GM18499 (cell line): ENCODE data around the gene NDRG2.

Source experiments
- ATAC-seq: cut with Tn5 transposase; IDR thresholded peaks from one replicate; pipeline ENCODE4 v1.9.1; 2021; ENCODE audit warnings: moderate number of reproducible peaks; ENCODE audit not compliant: insufficient read depth, unreplicated experiment

The NDRG2 gene

DNA sequence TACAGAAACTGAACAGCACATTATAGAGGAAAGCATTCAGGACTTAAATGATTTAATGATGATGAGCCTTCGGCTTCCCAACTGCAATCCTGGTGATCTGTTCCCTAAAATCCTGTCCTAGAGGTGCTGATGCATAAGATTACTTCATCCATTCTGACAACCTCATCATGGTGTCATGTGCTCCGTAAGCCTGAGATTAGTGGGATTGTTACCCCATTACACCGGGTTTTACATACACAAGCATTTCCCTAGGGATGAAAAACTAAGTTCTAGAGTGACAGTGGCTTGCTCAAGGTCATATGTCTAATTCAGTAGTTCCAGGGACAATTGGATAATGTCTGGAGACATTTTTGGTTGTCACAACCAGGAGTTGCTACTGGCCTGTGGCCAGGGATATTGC is 12.3 kb upstream of the NDRG2 start:
- ATAC-seq = no peak

DNA sequence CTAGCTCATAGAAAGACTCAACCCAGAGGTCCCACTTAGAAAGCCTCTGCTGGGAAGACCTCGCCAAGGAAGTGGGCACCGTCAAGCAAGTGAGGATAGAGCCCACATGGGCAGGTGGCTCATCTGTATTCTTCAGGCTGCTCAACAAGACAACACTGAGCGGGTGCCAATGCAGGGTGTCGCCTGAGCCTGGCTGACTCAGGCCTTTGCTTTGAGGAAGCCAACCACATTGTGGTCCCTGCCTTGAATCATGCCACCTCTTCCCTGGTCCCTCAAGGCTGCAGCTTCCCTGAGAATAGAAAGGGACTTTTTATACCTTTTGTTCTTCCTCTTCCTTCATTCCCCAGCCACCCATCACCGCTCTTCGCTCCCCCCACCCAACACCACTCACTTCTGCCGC is 11.9 kb upstream of the NDRG2 start:
- ATAC-seq = no peak

DNA sequence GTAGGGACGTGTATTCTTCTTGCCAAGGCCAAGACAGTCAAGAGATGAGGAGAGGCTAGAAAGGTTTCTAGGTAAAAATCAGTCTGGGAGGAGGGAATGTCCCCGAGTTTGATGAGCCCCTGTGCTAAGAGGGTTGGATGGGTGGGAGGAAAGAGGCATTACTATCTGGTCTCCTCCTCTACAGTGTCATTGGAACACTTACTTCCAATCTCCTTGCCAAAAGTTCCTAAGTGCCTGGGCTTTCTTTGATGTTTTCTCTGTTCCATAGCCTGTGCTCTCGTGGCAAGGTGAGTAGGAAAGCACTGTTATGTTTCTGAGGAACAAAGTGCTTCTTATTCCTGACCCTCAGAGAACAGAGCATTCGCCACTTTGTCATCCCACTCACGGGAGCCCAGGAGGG is 9.8 kb upstream of the NDRG2 start, which contains the start of gene RNASE13:
TSS of gene RNASE13 (minus strand) at position 101 of the 400 bp plus-strand sequence. CDS start 519 bp downstream, outside the sequence.
- ATAC-seq = no peak

DNA sequence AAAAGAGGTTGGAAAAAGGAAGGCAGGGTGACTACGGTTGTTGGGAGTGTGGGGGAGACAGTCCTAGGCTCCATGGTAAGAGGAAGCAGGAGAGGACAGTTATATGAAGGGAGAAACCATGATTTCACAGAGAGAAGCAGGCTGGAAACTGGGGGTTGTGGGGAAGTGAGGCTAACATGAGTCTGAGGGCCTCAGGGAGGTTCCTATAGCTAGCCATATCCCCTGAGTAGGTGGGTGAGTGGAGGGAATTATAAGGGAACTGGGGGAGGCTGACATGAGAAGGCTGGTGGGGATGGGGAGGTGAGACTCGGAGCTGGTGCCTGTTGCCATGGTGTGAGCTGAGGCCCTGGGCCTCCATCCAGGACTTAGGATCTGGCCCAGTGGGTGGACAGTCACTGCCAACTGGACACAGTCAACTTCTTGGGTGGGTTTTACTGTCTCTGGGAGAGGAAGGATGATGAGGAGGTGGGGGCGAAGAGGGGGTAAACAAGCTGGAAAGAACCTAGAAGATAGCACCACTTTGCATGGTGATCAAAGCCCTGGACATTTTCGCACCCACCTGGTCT is 8.4 kb upstream of the NDRG2 start:
- no peak for ATAC-seq

DNA sequence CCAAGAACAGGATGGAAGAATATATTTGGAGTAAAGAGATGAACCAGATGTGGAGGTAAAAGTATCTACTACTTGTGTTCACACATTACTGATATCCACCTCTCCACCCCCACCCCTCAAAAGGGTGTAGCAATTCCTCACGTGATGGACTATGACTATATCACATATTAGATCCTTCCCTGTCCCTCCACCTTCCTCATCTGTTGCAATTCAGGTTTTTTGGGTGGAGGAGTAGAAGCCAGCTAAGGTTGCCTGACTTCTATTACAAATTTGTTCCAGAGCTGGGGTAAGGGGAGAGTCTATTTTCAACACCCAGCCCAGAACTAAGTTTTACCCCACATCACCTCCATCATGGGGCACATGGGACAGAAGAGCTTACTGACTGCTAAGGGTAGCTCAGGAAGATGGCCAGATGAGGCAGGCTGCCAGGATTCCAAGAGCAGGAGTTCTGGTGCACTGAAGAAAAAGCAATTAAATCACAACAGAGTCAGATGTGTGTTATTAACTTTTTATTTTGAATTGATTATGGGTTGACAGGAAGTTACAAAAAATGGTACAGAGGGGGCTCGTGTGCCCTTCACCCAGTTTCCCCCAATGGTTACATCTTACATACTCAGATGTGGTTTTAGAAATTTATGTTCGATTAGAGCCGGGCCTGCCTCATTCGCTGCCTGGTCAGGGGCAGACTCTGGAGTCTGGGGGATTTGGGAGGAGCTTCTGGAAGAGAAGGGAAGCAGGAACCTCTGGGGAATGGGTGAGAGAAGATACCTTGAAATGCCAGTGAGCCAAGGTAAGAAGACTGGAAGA is 7.7 kb upstream of the NDRG2 start:
- no peak for ATAC-seq

DNA sequence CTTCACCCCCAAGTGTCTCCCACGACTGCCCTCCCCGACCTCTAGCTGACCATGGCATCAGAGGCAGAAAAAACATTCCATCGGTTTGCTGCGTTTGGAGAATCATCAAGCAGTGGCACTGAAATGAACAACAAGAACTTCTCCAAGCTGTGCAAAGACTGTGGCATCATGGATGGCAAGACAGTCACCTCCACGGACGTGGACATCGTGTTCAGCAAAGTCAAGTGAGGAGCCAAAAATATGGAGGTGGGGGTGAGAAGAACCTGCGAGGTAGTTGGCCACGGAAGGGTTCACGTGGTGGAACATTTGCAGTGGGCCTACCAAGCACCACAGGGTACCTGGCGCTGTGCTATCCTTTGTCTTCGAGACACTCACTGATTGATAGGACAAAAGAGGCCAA is 5.7 kb upstream of the NDRG2 start:
- no peak for ATAC-seq

DNA sequence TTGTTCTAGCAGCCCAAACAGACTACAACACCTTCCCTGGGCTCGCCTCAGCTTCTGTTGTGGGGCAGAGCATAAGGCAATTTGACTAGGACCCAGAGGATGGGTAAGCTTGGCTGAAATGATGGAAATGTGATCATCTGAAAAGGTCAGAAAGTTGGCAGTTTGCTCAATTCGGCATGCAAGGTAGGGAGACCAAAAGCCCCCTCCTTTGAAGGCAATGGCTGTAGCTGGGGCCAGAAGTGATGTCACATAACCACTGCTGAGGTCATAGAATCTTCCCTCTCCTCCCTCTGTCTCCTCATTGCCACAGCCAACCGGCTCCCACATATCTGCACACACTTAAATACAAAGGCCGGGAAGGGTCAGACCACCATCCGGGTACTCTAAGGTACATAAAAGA is 5.1 kb upstream of the NDRG2 start, which contains the start of gene TPPP2:
TSS of gene TPPP2 (plus strand) at position 301 of the 400 bp plus-strand sequence. CDS start 365 bp downstream, outside the sequence.
- no peak for ATAC-seq

DNA sequence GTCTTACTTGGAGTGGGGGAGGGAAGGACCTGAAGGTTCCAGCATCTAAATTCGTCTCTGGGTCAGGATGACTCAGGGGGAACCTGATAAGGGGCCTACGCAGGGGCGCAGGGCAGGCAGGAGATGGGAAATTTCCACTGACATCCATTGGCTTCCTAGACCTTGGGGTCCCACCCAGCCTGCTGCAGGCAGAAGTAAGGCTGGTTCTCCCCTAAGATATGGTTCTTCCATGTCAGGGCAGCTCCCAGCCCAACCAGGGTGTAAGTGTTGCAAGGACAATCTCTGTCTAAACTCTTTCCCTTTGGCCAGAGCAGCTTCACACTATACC is 2.1 kb upstream of the NDRG2 start:
- ATAC-seq = no peak

DNA sequence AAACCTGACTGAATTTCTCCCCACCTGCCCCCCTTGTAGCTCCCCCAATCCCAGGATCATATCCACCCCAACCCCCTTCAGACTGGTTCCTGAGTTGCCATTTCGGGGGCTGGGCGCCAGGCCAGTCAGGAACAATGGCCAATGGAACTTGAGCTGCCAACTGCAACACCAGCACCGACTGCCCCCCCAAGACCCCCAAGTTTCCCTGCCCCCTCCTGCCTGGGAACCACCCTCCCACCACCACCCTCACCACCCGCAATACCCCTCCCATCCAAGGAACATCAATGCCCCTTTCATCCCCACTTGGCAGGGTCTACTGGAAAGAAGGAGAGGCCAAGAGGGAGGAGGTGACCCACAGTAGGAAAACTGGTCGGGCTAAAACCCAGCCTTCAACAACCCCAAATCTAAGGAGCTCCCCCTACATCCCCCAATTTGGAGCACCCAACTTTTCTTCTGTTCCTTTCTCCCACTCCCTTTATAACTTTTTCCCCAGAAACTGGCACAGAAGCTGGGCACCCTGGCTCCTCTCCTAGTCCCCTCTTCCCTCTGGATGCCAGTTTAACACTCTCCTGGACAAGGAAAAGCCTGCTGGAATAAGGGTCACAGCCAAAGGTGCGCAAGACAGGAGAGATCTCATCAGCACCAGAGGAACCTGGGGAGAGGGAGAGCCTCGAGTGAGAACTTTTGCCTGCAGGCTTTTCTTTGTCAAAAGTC is 1.6 kb upstream of the NDRG2 start:
- ATAC-seq = no peak

DNA sequence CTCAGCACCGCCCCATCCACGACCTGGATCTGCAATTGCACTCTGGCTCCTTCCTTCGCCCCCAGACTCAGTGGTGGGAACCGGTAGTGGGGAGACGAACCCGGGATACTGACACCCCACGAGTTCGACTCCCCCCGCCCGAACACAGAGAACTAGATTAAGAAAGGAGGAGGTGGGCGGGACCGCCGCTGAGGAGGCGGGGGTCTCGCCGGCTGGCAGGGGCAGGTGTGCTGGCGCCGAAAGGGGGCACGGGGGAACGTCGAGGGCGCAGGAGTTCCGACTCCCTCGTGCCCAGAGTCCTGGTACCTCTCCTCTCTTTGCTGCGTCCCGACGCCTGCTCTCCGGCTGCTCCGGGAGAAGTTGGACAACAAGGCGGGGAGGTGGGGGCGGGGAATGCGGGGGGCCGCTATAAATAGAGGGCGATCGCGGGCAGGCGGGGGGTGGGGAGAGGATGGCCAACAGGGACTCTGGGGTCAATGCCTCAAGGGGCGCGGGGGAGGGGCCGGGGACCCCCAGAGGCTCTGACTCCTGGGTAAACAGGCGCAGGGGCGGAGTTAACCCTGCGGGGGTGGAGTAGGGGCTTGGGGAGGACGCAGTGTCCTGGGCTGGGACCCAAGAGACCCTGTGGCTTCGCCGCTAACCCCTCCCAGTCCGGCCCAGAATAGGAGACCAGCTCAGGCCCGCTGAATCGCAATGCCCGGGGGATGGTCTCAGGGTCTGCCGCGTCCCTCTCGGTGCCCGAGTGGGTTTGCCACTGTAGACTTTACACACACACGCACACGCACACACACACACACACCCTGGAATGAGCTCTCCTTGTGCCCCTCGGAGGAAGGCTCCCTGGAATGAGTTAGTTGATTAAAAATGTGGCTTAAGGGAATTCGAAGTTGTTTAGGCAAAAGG is 761 bp upstream of the NDRG2 start:
- ATAC-seq = no peak

DNA sequence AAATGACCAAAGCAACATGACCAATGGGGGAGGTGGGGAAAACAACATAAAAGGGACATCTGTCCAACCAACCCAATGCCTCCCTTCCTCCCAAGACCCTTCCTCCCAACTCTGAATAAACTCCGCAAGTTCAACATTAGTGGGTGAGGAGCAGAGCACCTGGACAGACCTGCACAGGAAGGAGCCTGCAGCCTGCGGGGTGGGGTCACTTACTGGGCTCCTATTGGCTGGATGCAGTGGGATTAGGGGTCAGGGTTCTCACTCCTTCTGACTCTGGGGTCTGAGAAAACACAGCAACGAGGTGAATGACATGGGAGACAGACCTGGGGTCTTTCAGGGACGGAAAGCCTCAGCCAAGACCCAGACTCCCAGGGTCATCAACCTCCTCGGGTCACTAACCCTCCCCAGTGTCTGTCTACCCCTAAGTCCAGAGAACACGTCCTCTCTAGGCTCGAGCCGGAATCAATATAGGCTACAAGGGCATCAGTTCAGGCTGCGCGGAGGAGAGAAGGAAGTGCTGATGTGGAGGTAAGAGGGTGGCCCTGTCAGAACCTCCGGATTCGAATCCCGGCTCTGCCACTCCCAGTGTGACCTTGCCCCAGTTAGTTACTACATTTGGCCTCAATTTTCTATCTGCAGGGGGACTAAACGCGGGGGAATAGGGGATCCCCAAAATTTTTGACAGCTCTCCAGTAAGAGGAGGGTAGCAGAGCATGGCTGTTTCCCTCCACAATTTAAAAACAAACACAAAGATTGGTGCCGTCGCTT is 860 bp downstream of the NDRG2 start:
- ATAC-seq = no peak

DNA sequence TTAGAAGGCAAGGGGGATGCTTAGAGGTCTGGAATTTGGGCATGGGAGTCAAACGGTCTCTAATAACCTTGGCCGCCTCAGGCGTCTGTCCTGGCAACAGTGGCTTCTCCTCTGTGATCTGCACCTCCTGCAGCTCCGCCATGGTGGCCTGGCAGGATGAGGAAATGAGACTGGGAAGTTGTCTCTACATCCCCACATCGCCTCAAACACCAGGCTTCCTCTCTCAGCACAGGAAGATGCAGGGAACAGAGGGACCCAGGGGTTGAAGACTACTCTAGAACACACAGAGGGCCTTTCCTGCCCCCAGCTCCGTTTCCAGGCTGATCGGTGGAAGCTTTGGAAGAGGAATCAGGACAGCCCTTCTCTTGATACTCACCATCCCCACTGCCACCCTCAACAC is 1.7 kb downstream of the NDRG2 start:
- no peak for ATAC-seq

DNA sequence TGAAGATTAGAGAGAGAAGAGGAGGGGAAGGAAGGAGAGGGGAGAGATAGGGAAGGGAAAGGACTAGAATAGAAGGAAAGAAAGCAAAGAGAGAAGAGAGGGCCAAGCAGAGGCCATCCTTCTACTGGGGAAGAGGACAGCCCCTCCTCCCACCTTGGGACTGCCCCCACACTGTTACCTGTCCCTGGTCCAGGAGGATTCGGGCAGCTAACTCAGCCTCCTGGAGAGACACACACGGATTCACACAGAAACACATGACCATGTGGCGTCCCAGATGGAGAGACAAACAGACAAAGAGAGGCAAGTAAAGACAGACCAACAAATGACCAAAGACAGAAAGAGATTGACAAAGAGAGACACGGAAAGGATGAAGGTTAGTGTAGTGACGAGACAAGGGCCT is 2.2 kb downstream of the NDRG2 start:
- no peak for ATAC-seq

DNA sequence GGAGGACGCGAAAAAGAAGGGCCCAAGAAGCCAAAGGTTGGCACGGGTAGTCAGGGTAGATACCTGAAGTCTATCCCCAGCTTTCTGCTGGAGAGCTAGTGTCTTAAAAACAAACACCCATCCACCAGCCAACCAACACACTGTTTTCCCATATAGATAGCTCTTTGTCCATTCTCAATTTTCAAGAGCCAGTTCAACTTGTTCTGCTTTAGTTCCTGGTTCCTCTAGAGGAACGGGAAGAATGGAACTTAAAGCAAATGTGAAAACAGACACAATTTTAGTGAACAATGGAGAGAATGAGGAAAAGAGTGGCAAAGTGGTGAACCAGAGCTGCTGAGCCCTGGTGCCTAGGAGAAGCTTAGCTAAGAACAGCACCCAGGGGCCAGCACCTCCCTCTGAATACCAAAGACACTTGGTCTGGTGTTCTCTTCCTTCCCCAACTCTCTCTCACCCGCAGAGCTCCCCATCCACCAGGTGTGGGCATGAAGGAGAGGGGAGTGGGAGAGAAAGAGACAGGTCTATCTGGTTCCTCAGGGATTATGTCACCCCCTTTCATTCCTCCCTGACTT is 3.8 kb downstream of the NDRG2 start:
- ATAC-seq = no peak

DNA sequence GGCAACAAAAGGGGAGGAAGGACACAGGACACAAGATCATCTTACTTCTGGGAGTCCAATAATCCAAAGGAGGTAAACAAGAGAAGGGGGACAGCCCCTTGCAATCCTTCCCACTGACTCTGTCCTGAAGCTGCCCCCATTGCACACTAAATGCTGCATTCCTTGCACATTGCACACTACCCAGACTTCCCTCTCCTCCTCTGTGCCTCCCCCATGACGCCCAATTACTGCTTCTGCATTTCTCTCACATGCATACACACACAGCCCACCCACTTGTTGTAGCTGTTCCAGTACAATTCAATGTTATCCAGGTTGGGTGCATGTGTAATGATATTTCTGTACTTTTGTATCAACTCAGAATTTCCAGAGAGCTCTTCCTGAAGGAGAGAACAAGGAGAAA is 5.5 kb downstream of the NDRG2 start:
- no peak for ATAC-seq

DNA sequence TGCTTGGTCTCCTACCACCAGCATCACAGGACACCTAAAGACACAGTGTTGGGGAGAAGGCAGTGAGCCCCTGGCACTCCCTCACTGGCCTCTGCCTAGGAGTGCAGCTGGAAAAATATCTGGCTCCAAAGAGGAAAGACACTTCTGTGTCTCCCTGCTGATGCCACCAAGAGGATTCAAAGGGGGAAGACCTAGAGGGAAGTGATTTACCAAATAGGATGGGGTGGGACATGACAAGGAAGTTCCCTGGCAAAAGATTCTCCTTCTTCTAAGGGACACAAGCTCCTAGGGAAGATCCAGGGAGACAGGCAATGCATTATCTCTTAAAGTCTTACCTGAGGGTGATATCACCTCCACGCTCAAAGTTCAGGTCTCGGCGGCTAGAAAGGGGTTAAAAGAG is 6.1 kb downstream of the NDRG2 start:
- no peak for ATAC-seq

DNA sequence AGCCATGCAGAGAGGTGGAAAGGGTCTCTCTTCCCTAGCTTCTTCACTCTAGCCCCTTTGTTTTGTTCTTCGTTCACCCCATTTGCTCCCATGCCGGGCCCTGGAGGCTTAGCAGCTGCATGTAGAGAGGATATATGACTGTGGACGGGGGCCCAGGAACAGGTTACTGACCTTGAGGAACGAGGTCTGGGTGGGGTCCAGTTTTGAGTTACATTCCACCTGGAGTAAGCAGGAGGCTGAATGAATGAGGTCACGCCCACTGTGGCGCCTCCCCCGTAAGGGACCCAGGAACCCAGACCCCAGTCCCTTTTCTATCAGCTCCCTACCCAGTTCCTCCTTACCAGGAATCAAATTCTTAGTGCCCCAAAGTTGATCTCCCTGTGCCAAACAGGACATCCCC is 6.6 kb downstream of the NDRG2 start:
- ATAC-seq = no peak

DNA sequence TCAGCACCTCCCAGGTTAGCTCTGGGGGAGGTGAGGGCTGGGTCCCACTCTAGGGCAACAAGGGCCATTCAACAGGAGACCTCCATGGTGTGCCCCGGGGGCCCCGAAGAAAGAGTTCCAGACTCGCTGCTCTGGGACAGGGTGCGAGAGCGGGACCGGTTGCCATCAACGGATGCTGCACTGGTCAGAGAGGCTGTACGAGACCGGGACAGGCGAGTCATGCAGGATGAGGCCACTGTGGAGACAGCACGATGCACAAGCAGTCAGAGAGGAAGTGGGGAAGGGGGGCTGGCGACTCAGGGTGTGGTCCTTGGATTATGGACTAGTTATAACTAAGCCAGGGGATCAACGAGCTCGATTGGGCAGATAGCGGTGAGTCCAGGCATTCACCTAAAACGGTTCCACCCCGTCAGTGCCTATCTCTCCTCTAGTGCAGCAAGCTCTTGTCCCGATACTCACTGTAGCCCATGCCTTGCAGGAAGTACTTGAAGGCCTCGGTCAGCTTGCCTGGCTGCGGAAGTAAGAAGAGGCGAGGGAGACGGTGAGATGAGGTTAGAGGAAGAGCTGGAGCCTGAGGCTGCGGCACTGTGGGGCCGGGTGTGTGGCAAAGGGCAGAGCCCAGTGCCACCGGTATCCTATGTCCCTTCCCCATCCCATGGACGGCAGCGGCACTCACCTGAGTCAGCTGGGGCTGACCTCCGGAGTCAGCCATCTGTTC is 7.2 kb downstream of the NDRG2 start:
- ATAC-seq = no peak
